SH-SY5Y (cell line): ENCODE data around the gene ZSCAN22.

Experiments
- GATA2 ChIP-seq: IDR thresholded peaks from 2 replicates; pipeline ENCODE4 v1.6.1; 2011; ENCODE audit warnings: mild to moderate bottlenecking, low read depth, low read length
- GATA3 ChIP-seq: IDR thresholded peaks from 2 replicates; pipeline ENCODE4 v1.6.1; 2011; ENCODE audit warnings: low read depth, mild to moderate bottlenecking, low read length, moderate library complexity

DNA sequence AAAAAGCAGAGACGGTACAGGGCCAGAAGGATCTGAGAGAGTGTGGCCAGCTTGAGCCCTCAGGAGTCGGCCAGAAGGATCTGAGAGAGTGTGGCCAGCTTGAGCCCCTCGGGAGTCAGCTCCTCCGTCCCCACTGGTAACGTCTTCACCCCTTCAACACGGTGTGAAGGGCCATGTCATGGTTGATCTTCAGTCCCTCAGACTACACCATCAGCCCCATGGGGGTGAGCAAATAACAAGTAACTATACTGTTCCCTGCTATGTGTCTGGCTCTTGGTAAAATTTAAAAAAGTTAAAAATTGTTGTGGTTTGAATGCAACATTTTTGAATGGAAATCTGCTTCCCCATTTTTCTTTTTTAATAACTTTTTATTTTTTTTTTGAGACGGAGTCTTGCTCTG is 49.6 kb upstream of the ZSCAN22 start:
- TF ChIP-seq GATA2 (no peak), GATA3 (no peak)
